ENCODE data around the gene KIAA1217.

Gene KIAA1217

DNA sequence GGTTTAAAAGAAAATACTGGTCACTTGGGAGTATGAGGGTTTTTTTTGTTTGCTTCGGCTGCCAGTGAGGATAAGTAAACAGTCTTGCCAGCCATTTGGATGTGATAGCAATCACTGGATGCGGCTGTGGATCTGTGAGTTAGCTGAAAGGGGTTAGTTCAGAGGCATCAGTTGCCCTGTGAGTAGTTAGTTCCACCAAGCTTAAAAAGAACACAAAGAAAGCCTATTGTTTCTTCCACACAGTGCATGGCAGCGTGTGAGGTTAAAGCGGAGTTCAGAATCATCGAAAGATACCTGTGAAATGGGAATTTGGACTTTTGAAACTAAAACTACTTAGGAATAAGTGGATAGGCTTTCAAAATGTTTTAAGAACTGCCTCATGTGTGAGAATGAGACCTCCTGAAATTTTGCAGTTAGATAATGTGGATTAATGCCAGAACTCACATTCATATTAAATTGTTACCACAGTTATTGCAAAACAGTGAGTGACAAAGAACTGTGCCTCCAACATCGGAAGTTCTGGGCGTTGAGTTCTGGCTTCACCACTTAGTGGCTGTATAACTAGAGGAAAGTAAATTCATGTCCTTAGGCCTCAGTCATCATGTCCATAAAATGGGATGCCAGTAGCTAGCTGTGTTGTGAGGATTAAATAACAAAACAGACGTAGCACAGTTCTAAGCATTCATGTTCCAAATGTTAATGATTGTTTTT is 31.3 kb downstream of the KIAA1217 start:
- no peak for DNase-seq
- TF ChIP-seq POLR2A (IDR thresholded peaks at IDR 0.05; ENCODE audit: low read length) (no peak), GATA1 (IDR thresholded peaks at IDR 0.05; ENCODE audit: low read depth, low read length) (no peak)

DNA sequence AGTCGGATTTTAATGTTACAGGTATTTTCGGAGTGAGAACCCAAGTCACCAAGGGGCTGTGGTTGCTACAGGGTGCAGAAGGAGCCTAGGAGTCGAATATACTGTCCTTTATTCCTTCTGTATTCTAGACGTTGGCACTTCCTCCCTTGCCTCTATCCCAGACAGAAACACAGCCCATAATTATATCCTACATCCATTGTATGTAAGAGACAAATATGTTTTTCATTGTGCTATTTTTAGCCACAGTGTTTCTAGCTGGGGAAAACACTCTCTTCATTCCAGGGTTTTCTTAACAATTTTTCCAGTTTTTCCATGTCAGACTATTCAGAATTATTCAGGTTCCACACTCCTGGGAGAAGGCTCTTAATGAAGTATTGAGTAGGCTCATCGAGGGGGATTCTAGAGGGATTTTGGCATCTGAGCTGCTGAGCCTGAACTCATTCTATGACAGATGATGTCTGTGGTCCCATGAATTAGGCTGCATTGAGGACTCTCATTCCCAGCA is 32.6 kb downstream of the KIAA1217 start:
- no peak for DNase-seq
- no peak for TF ChIP-seq GATA1 (IDR thresholded peaks at IDR 0.05; ENCODE audit: low read depth, low read length)
- TF ChIP-seq POLR2A (IDR thresholded peaks at IDR 0.05; ENCODE audit: low read length): no peak

DNA sequence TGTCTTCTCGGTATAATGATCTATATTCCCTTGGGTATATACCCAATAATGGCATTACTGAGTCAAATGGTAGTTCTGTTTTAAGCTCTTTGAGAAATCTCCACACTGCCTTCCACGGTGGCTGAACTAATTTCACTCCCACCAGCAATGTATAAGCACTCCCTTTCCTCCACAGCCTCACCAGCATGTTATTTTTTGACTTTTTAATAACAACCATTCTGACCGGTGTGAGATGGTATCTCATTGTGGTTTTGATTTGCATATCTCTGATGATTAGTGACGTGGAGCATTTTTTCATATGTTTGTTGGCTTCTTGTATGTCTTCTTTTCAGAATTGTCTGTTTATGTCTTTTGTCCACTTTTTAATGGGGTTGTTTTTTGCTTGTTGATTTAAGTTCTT is 33.6 kb downstream of the KIAA1217 start:
- no peak for DNase-seq
- no peak for TF ChIP-seq POLR2A (IDR thresholded peaks at IDR 0.05; ENCODE audit: low read length)
- TF ChIP-seq GATA1 (IDR thresholded peaks at IDR 0.05; ENCODE audit: low read depth, low read length): no peak

DNA sequence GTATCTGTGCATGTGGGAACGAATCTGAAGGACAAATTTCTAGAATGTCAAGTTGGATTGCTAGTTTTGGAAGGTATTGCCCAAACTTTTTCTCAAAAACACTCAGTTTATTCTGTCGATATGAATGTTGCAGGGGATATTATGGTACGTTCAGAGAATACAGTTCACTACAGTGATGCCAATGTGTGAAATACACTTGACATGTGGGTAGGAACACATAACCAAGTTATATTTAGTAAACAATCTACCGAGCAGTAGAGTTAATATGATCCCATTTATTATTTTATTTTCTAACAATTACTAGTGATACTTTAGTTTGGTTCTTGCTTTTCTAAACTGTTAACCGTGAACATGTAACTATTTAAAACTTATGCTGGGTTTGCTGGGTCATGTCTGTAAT is 37.4 kb downstream of the KIAA1217 start:
- no peak for DNase-seq
- no peak for TF ChIP-seq POLR2A (IDR thresholded peaks at IDR 0.05; ENCODE audit: low read length)
- TF ChIP-seq GATA1 (IDR thresholded peaks at IDR 0.05; ENCODE audit: low read depth, low read length): no peak

DNA sequence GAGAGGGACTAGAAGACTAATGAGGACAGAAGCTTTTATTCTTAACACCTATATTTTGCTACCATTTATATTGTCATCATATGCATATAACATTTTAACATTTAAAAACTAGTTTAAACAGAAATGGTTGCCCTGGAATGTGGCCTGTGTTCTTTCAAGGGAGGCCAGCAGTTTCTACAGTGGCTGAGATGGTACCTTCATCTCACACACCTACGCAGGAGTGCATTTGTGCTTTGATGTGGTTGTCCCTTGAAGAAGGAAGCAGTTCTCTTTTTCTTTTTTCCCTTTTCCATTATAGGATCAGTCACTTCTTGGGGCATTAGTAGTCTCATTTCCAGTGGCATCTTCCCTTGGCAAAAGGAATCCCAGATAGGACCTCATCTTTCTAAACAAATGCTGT is 38.9 kb downstream of the KIAA1217 start:
- DNase-seq: no peak
- TF ChIP-seq POLR2A (IDR thresholded peaks at IDR 0.05; ENCODE audit: low read length) (no peak), GATA1 (IDR thresholded peaks at IDR 0.05; ENCODE audit: low read depth, low read length) (no peak)

DNA sequence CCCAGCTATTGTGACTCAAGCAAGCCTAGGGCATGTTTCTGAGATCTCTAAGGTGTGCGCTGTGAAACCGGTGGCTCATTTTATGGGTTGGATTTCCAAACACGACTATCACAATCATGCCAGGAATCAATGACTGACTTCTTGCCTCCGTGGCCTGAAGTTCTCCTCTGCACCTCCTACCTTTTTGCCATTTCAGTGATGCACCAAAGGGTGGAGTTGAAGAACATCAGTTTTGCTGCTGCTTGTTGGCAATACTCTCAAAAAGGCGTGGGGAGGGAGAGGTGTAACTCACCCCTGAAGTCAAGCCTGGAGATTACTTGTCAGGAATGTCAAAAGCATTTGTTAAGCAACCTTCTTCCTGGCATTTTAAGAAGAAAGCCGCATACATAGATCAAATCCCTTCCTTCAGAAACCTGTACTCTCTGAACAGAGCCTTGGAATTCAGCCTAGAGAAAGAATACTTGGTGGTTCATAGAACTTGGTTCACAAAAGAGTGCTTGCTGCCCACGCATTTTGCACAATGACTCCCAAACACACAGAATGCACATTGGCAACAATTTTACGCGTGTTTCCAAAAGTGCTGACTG is 41.0 kb downstream of the KIAA1217 start:
- DNase-seq: no peak
- TF ChIP-seq GATA1 (IDR thresholded peaks at IDR 0.05; ENCODE audit: low read depth, low read length) (no peak), POLR2A (IDR thresholded peaks at IDR 0.05; ENCODE audit: low read length) (no peak)

DNA sequence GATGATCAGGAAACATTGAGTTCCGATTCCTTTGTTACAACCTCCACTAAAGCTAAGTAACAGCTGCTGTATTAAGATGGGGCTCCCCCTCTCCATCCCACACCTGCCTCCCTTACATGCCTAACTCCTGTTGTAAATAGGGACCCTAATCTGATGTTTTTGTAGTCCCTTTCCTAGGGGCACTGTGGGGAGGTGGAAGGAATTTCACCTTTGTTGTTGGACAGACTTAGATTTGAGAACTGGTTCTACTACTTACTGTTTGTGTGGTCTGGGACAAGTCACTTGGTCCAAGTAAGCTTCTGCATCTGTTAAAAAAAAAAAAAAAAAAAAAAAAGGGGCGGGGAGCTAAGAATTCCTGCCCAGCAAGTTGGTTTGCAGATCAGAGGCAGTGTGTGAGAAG is 42.6 kb downstream of the KIAA1217 start:
- TF ChIP-seq GATA1 (IDR thresholded peaks at IDR 0.05; ENCODE audit: low read depth, low read length) (no peak), POLR2A (IDR thresholded peaks at IDR 0.05; ENCODE audit: low read length) (no peak)
- DNase-seq: no peak

DNA sequence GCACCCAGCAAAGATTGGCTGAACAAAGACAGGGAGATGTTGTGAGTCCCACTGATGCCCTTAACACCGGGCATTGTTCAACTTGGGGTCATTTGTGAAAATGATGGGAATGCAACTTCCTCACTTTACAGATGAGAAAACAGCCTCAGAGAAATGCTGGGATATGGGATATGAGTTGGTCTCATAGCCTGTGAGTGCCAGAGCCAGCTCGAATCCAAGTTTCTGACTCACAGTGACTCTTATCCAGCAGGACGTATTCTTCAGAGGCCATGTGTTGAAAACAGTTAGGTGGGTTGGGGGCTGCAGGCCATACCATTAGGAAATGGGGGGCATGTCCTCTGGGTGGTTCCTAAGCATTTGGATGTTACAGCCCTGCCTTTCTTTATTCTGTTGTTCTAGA is 45.2 kb downstream of the KIAA1217 start:
- TF ChIP-seq GATA1 (IDR thresholded peaks at IDR 0.05; ENCODE audit: low read depth, low read length): no peak
- TF ChIP-seq POLR2A (IDR thresholded peaks at IDR 0.05; ENCODE audit: low read length): no peak
- DNase-seq: no peak

DNA sequence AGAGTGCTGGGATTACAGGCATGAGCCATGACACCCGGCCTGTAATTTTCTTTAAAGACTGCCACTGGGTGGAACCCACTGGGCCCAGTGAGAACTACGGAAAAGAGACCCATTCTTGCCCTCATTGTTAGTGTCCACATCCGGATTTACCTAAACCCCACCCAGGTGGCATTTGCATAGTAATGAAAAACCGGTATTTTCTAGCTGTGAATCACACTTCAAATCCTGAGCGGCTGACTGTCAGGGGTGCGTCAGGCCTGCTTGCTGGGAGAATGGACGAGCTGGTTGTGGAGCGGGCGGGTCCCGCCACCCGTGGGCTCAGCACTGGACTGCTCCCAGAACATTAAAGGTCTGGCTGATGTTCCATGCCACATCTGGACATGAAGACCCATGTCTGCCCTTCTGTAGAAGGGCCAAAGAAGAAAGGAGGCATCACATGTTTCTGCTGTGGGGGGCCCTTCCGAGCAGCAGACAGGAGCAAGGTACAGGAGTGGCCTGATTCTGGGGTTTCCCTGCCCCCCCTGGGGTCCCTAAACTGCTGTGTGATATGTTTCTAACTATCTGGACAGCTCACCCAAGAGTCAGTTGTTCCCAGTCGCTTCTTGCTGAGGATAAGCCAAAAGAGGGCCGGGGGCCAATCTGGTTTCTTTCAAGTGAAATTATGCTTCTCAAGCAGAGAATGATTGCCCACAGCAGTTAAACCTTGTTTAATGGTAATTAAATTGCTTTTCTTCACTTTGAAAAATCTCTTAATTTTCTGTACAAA is 46.4 kb downstream of the KIAA1217 start:
- no peak for DNase-seq
- TF ChIP-seq GATA1 (IDR thresholded peaks at IDR 0.05; ENCODE audit: low read depth, low read length) (no peak), POLR2A (IDR thresholded peaks at IDR 0.05; ENCODE audit: low read length) (no peak)

DNA sequence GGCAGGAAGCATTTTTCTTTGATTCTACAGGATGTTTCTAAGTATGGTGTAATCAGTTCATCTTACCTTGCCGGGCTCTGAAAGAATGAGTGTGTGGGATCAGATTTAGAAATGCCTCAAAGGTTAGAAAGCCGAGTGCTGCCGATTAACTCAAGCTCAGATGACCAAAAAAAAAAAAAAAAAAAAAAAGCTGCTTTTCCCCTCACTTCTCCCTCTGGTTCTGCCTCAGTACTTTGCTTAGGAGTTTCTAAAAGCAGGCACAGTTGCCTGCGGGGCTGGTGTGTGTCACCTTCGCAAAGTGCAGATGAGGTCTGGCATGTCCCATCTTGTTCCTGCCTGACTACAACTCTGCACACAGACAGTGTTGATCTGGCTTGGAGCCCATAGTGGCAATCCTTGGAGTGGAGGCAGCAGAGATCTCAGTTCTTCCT is 47.0 kb downstream of the KIAA1217 start:
- DNase-seq: no peak
- TF ChIP-seq POLR2A (IDR thresholded peaks at IDR 0.05; ENCODE audit: low read length) (no peak), GATA1 (IDR thresholded peaks at IDR 0.05; ENCODE audit: low read depth, low read length) (no peak)

DNA sequence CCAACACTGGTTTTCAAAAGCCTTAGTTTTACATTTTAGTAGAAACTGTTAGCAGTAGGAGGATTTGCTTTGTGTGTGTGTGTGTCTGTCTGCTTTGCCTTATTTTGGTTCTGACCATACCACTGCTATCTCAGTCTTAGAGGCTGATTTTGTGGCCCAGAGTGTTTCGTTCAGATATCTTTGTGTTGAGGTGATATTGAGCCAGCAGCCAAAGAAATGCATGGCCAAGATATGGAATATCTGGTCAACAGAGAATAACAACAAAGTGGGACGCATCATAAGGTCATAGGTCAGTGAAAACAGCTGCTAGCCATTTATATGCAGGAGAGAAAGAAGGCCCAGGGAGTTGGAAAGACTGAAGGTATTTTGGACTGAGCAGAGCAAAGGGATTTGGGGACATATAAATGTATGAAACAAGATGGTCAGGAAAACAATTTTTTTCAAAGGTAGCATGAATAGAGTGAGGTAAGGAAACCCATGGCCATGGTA is 47.7 kb downstream of the KIAA1217 start:
- no peak for DNase-seq
- no peak for TF ChIP-seq GATA1 (IDR thresholded peaks at IDR 0.05; ENCODE audit: low read depth, low read length)
- TF ChIP-seq POLR2A (IDR thresholded peaks at IDR 0.05; ENCODE audit: low read length): no peak

DNA sequence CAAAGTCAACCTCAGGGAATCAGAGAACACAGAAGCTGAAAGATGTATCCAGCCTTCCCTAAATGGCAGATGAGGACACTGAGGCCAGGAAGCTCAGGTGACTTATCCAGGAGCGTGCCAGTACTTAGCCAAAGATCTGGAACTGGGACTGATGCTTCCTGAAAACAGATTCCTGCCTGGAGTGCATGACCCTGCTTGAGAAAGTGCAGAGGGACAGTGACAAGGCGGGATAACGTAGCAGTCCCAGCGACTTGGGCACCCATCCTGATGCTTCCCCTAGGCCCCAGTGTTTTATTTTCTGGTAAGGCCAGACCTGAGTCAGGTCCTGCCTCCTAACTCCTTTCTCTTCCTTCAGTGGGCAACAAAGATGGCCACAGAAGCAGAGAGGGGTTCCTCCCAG is 48.6 kb downstream of the KIAA1217 start:
- DNase-seq: no peak
- TF ChIP-seq GATA1 (IDR thresholded peaks at IDR 0.05; ENCODE audit: low read depth, low read length): no peak
- no peak for TF ChIP-seq POLR2A (IDR thresholded peaks at IDR 0.05; ENCODE audit: low read length)

DNA sequence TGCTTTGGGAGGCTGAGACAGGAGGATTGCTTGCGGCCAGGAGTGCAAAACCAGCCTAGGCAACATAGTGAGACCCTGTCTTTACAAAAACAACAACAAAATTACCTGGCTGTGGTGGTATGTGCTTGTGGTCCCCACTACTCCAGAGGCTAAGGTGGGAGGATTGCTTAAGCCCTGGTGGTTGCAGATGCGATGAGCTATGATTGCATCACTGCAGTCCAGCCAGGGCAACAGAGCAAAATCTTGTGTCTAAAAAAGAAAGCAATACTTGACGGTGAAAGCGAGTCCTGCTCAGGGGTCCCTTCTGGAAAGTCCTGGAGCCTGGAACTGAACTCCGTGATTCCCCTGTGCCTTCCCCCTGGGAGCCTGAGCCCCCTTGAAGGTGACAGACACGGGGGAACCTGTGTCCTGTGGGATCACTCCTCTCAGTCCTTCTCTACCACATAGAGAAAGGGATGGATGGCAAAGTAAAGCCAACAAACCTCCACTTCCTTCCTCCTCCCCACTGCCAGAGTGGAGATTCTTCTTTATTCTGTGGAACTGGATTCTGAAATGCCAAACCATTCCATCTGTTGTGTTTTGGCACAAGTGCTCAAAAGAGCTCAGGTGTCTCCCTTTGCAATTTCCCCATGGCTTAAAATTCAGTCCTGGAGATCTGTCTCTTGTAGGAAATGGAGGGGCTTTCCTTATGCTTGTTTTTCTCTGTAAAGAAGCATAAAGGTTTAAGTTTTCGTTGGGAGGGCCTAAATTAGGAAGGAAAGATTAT is 50.6 kb downstream of the KIAA1217 start:
- no peak for DNase-seq
- TF ChIP-seq POLR2A (IDR thresholded peaks at IDR 0.05; ENCODE audit: low read length) (no peak), GATA1 (IDR thresholded peaks at IDR 0.05; ENCODE audit: low read depth, low read length) (no peak)
